HCT116 (cell line): ENCODE measurements around the gene PAOX. TPM values are rescaled to one million over a fixed set of nuclear protein-coding genes. Genes with fewer than 3 reads are reported as not detected.

Experiments
- ATAC-seq: fragments of 200-7000 bp; cut with Tn5 transposase; 2 replicates; pipeline ENCODE4 v1.9.1; 2020; ENCODE audit warnings: mild to moderate bottlenecking, moderate library complexity
- BruUV-seq: library from RNA; stranded (reverse); fragments of 400-500 nt; replicated peaks from 2 replicates; lab custom pipeline; 2021; lab: Mats Ljungman, UMichigan
- CTCF ChIA-PET: fragments of 300-600 bp; sonication (Branson Sonifier 250); formaldehyde crosslinking; loops from one replicate; lab custom pipeline; 2021; ENCODE audit warnings: antibody characterized with exemption; lab: Charles Lee
- POLR2A ChIA-PET: fragments of 300-600, 350-600 bp; sonication (Branson Sonifier 250); formaldehyde crosslinking; loops from one replicate; lab custom pipeline; 2021; ENCODE audit warnings: antibody characterized with exemption; lab: Charles Lee
- RAD21 ChIA-PET, 2 experiments: fragments of 300-600 bp; sonication (Branson Sonifier 250); formaldehyde crosslinking; loops; one replicate each; lab custom pipeline; 2023; ENCODE audit warnings: low total read pairs in 2 of 2; ENCODE audit not compliant: uncharacterized antibody in 2 of 2, unreplicated experiment in 2 of 2, low non-redundant PET in 1 of 2; lab: Charles Lee
- DNase-seq: peaks from one replicate; pipeline ENCODE4 v3.0.0-alpha.2; 2010; ENCODE audit warnings: low read depth, low spot score
- H2AFZ ChIP-seq: fragments of 200-600 bp; shearing (Covaris generic), sonication (generic); 2 replicates; pipeline ENCODE4 v1.6.1; 2017; ENCODE audit warnings: low read depth, mixed run types, mixed read lengths, antibody characterized with exemption, low read length; ENCODE audit not compliant: poor library complexity, severe bottlenecking
- H3K27ac ChIP-seq: 2 replicates; pipeline ENCODE4 v1.5.1; 2012; ENCODE audit warnings: low read depth, low read length
- H3K27me3 ChIP-seq: fragments of 200-600 bp; sonication (generic); 2 replicates; pipeline ENCODE4 v1.6.1; 2016; ENCODE audit warnings: mixed run types, low read length, mixed read lengths; ENCODE audit not compliant: insufficient read depth
- H3K36me3 ChIP-seq, 2 experiments: fragments of 200-500 bp in 1 of 2; fragments of 200-600 bp in 1 of 2; sonication (Bioruptor generic) in 1 of 2; sonication (generic) in 1 of 2; 2 replicates each; pipeline versions ENCODE4 v1.5.1 to v1.6.1; 2014 to 2016; ENCODE audit warnings: low read length in 2 of 2, inconsistent platforms in 1 of 2, mixed read lengths in 1 of 2, mixed run types in 1 of 2; ENCODE audit not compliant: insufficient read depth in 2 of 2, control insufficient read depth in 1 of 2
- H3K4me1 ChIP-seq, 2 experiments: fragments of 200-600 bp in 1 of 2; sonication (generic) in 1 of 2; 2 replicates each; pipeline versions ENCODE4 v1.5.1 to v1.6.1; 2012 to 2017; ENCODE audit warnings: low read length in 2 of 2, inconsistent platforms in 1 of 2, mild to moderate bottlenecking in 1 of 2, mixed read lengths in 1 of 2, mixed run types in 1 of 2, moderate library complexity in 1 of 2; ENCODE audit not compliant: insufficient read depth in 2 of 2, control insufficient read depth in 1 of 2
- H3K4me2 ChIP-seq: fragments of 200-600 bp; sonication (generic); 2 replicates; pipeline ENCODE4 v1.6.1; 2017; ENCODE audit warnings: mixed run types, low read length, mixed read lengths
- H3K4me3 ChIP-seq, 2 experiments: fragments of 200-600 bp in 1 of 2; sonication (generic) in 1 of 2; replicated peaks in 1 of 2; 2 replicates each; pipeline ENCODE4 v1.5.1; 2011 to 2016; ENCODE audit warnings: low read length in 2 of 2, control low read depth in 1 of 2, low read depth in 1 of 2, mild to moderate bottlenecking in 1 of 2, mixed read lengths in 1 of 2, mixed run types in 1 of 2
- H3K79me2 ChIP-seq: fragments of 200-600 bp; sonication (generic); 2 replicates; pipeline ENCODE4 v1.6.1; 2017; ENCODE audit warnings: mild to moderate bottlenecking, mixed run types, low read length, moderate library complexity, mixed read lengths; ENCODE audit not compliant: insufficient read depth
- H3K9ac ChIP-seq: fragments of 200-600 bp; sonication (generic); 2 replicates; pipeline ENCODE4 v1.6.1; 2016; ENCODE audit warnings: low read length, mixed read lengths
- H3K9me2 ChIP-seq: fragments of 200-600 bp; sonication (generic), shearing (Covaris generic); 2 replicates; pipeline ENCODE4 v1.6.1; 2017; ENCODE audit warnings: mixed run types, mild to moderate bottlenecking, moderate library complexity; ENCODE audit not compliant: insufficient read depth
- H3K9me3 ChIP-seq, 2 experiments: fragments of 200-500 bp in 1 of 2; fragments of 200-600 bp in 1 of 2; sonication (Bioruptor generic) in 1 of 2; sonication (generic) in 1 of 2; 2 replicates each; pipeline ENCODE4 v1.6.1; 2014 to 2017; ENCODE audit warnings: low read length in 2 of 2, mixed read lengths in 2 of 2, inconsistent platforms in 1 of 2, low read depth in 1 of 2, mild to moderate bottlenecking in 1 of 2, mixed run types in 1 of 2, moderate library complexity in 1 of 2; ENCODE audit not compliant: control insufficient read depth in 1 of 2, insufficient read depth in 1 of 2
- H4K20me1 ChIP-seq: fragments of 200-600 bp; sonication (generic), shearing (Covaris generic); 2 replicates; pipeline ENCODE4 v1.6.1; 2017; ENCODE audit warnings: mixed run types, mild to moderate bottlenecking, moderate library complexity; ENCODE audit not compliant: insufficient read depth
- ATF3 ChIP-seq: IDR thresholded peaks from 2 replicates; pipeline ENCODE4 v1.6.1; 2012
- CBX3 ChIP-seq: IDR thresholded peaks from 2 replicates; pipeline ENCODE4 v1.6.1; 2012; ENCODE audit warnings: low read depth
- CEBPB ChIP-seq: IDR thresholded peaks from 2 replicates; pipeline ENCODE4 v1.6.1; 2012; ENCODE audit warnings: low read depth
- ELF1 ChIP-seq: IDR thresholded peaks from 2 replicates; pipeline ENCODE4 v1.6.1; 2012; ENCODE audit warnings: low read depth, borderline replicate concordance
- EZH2 ChIP-seq: fragments of 200-600 bp; sonication (generic); IDR thresholded peaks from 2 replicates; pipeline ENCODE4 v1.6.1; 2017; ENCODE audit warnings: antibody characterized with exemption, mixed run types
- FOSL1 ChIP-seq: IDR thresholded peaks from 2 replicates; pipeline ENCODE4 v1.6.1; 2012; ENCODE audit warnings: low read depth
- MAX ChIP-seq: IDR thresholded peaks from 2 replicates; pipeline ENCODE4 v1.6.1; 2012
- POLR2AphosphoS5 ChIP-seq: IDR thresholded peaks from 2 replicates; pipeline ENCODE4 v1.6.1; 2011; ENCODE audit warnings: mild to moderate bottlenecking, low read depth, low read length, moderate library complexity
- REST ChIP-seq: IDR thresholded peaks from 2 replicates; pipeline ENCODE4 v1.6.1; 2012; ENCODE audit warnings: low read depth
- SIN3A ChIP-seq: IDR thresholded peaks from 2 replicates; pipeline ENCODE4 v1.6.1; 2012; ENCODE audit warnings: low read depth
- SP1 ChIP-seq: IDR thresholded peaks from 2 replicates; pipeline ENCODE4 v1.6.1; 2012; ENCODE audit warnings: low read depth
- TCF7L2 ChIP-seq: IDR thresholded peaks from 2 replicates; pipeline ENCODE4 v1.7.0; 2011; ENCODE audit warnings: borderline replicate concordance, inconsistent platforms; ENCODE audit not compliant: insufficient read depth, insufficient read length; ENCODE audit errors: extremely low read depth
- ZBTB33 ChIP-seq: IDR thresholded peaks from 2 replicates; pipeline ENCODE4 v1.6.1; 2011; ENCODE audit warnings: mild to moderate bottlenecking, low read length, moderate library complexity; ENCODE audit not compliant: insufficient replicate concordance; ENCODE audit errors: extremely low read depth
- intact Hi-C: fragments of 100-400 bp; cut with micrococcal nuclease; formaldehyde crosslinking; loops from 2 replicates; pipeline ENCODE4 v1.10.0; 2022
- total RNA-seq: library from RNA; stranded (reverse); gene quantifications from one replicate; pipeline ENCODE4 v1.2.1, GENCODE V29; 2021; ENCODE audit not compliant: unreplicated experiment

PAOX gene
- total RNA-seq, 1 experiment from 2014 or later, result 3.5 TPM

GRCh38 chr10:133391761-133392518, 12.9 kb downstream of the PAOX start:
- BruUV-seq, result no TSS peak
- intact Hi-C loops, result no loop called here
- DNase-seq (no peak), ATAC-seq (no peak)
- ChIA-PET RAD21 (no interaction called here), CTCF (no interaction called here), POLR2A (no interaction called here)
- no peak overlapping the region for H2AFZ ChIP-seq
- H3K79me2 ChIP-seq, result peaks cover 22% of the 10 kb centered on the region
- H3K27ac ChIP-seq, result no peak overlapping the region
- no peak for TF ChIP-seq SIN3A
- no peak for TF ChIP-seq FOSL1
- TF ChIP-seq TCF7L2, result no peak
- no peak for TF ChIP-seq EZH2
- no peak for TF ChIP-seq POLR2AphosphoS5
- TF ChIP-seq ATF3, result no peak
- H3K9me2 ChIP-seq, result no peaks in the 10 kb centered on the region
- H3K4me2 ChIP-seq, result no peak overlapping the region
- H3K4me3 ChIP-seq, result no peak overlapping the region
- H3K36me3 ChIP-seq, result peaks cover 3 to 7% of the 10 kb centered on the region in 2 experiments; a peak in 2 of 4 replicates
- peaks cover 2 to 11% of the 10 kb centered on the region in 2 experiments for H3K4me1 ChIP-seq
- H3K9me3 ChIP-seq, result no peaks in the 10 kb centered on the region
- no peaks in the 10 kb centered on the region for H4K20me1 ChIP-seq
- no peak overlapping the region for H3K9ac ChIP-seq
- no peaks in the 10 kb centered on the region for H3K27me3 ChIP-seq

- peak overlapping the region; percentile 80; the same call in 1 of the 2 replicates for H3K27ac ChIP-seq
- H3K27me3 ChIP-seq, result no peaks in the 10 kb centered on the region
- no peak overlapping the region for H2AFZ ChIP-seq
- ChIA-PET POLR2A (no interaction called here), CTCF (no interaction called here), RAD21 (no interaction called here)
- peaks cover 22% of the 10 kb centered on the region for H3K79me2 ChIP-seq
- peaks cover 2 to 11% of the 10 kb centered on the region in 2 experiments for H3K4me1 ChIP-seq
- intact Hi-C loops, result no loop called here
- H3K36me3 ChIP-seq, result peaks cover 3 to 7% of the 10 kb centered on the region in 2 experiments; a peak in 2 of 4 replicates
- no peaks in the 10 kb centered on the region for H4K20me1 ChIP-seq
- H3K4me3 ChIP-seq, result peak overlapping the region in 1 of 2 experiments; percentile 88; a peak in 3 of 4 replicates
- ATAC-seq (no peak), DNase-seq (no peak)
- no peaks in the 10 kb centered on the region for H3K9me3 ChIP-seq
- no peaks in the 10 kb centered on the region for H3K9me2 ChIP-seq
- H3K9ac ChIP-seq, result 0 out of 2 replicates have a peak overlapping the region, but pooled peaks have one; percentile 8
- H3K4me2 ChIP-seq, result peak overlapping the region; percentile 80
- no TSS peak for BruUV-seq
- TF ChIP-seq ELF1, result no peak; the same call in 1 of the 2 replicates
- TF ChIP-seq ZBTB33, result no peak
- no peak for TF ChIP-seq MAX
- no peak for TF ChIP-seq SP1
- no peak for TF ChIP-seq CEBPB
- no peak for TF ChIP-seq REST
- TF ChIP-seq CBX3, result no peak
These were observed 14.5 kb downstream of the PAOX start for GRCh38 chr10:133393401-133394063.
